Lower lobe of right lung (tissue), 2 donors: ENCODE data around the gene CDC14B. TPM values are rescaled to one million over a fixed set of nuclear protein-coding genes. Genes with fewer than 3 reads are reported as not detected.

Experiments
- ATAC-seq, 2 donors: fragments of 200-7000 bp; cut with Tn5 transposase; one replicate each; pipeline ENCODE4 v1.9.1; 2020 to 2022; ENCODE audit warnings: mild to moderate bottlenecking in 2 of 2, moderate library complexity in 2 of 2
- DNase-seq: peaks from one replicate; pipeline ENCODE4 v3.0.0-alpha.2; 2020
- H3K27ac ChIP-seq: fragments of 200-600 bp; one replicate; pipeline ENCODE4 v1.8.0; 2022
- H3K27me3 ChIP-seq: fragments of 200-600 bp; one replicate; pipeline ENCODE4 v1.8.0; 2022; ENCODE audit warnings: low read depth
- H3K36me3 ChIP-seq: fragments of 200-600 bp; one replicate; pipeline ENCODE4 v1.8.0; 2022; ENCODE audit warnings: mild to moderate bottlenecking
- H3K4me1 ChIP-seq: fragments of 200-600 bp; one replicate; pipeline ENCODE4 v1.8.0; 2022
- H3K4me3 ChIP-seq: fragments of 200-600 bp; one replicate; pipeline ENCODE4 v1.8.0; 2022; ENCODE audit warnings: mild to moderate bottlenecking
- H3K9me3 ChIP-seq: fragments of 200-600 bp; one replicate; pipeline ENCODE4 v1.8.0; 2022
- CTCF ChIP-seq: fragments of 200-600 bp; IDR thresholded peaks from one replicate; pipeline ENCODE4 v1.8.0; 2022; ENCODE audit warnings: antibody characterized with exemption, mild to moderate bottlenecking
- intact Hi-C: fragments of 100-400 bp; cut with DNase I; formaldehyde crosslinking; loops from one replicate; pipeline ENCODE4 v1.11.0; 2022
- total RNA-seq: library from RNA; stranded (reverse); fragmentation: NEBNext Ultra II Directional; extraction: Animal tissue kit (Norgen Biotek cat#: 25700); gene quantifications from one replicate; pipeline ENCODE4 v1.2.1, GENCODE V29; 2021
- donor health status: DM: no; HTN: yes; CAD: no; lungs with severe emphysema.

Gene CDC14B
- total RNA-seq, 1 donor from 2014 or later: 16.0 TPM

GRCh38 chr9:96513622-96514021, 106.0 kb downstream of the CDC14B start:
- Histone ChIP-seq H3K27me3 (no peaks in the 10 kb centered on the region), H3K36me3 (peaks cover 11% of the 10 kb centered on the region), H3K4me3 (no peak overlapping the region), H3K4me1 (peaks cover 19% of the 10 kb centered on the region), H3K9me3 (no peaks in the 10 kb centered on the region), H3K27ac (peak overlapping the region; percentile 38)
- DNase-seq (no peak), ATAC-seq (peak in 1 of 2 donors; percentile 19)
- intact Hi-C loops: no loop called here
- no peak for TF ChIP-seq CTCF

GRCh38 chr9:96512240-96512639, 107.4 kb downstream of the CDC14B start:
- Histone ChIP-seq H3K4me3 (no peak overlapping the region), H3K27ac (no peak overlapping the region), H3K4me1 (peaks cover 19% of the 10 kb centered on the region), H3K27me3 (no peaks in the 10 kb centered on the region), H3K9me3 (no peaks in the 10 kb centered on the region), H3K36me3 (peaks cover 11% of the 10 kb centered on the region)
- intact Hi-C loops: no loop called here
- DNase-seq (no peak), ATAC-seq (no peak)
- TF ChIP-seq CTCF: no peak

GRCh38 chr9:96510258-96510657, 109.4 kb downstream of the CDC14B start:
- H3K27ac ChIP-seq: no peak overlapping the region
- H3K4me1 ChIP-seq: peaks cover 16% of the 10 kb centered on the region
- ATAC-seq (no peak), DNase-seq (no peak)
- intact Hi-C loops: no loop called here
- no peaks in the 10 kb centered on the region for H3K9me3 ChIP-seq
- no peaks in the 10 kb centered on the region for H3K27me3 ChIP-seq
- peaks cover 14% of the 10 kb centered on the region for H3K36me3 ChIP-seq
- no peak overlapping the region for H3K4me3 ChIP-seq
- TF ChIP-seq CTCF: no peak

- TF ChIP-seq CTCF: no peak
- peaks cover 12% of the 10 kb centered on the region for H3K4me1 ChIP-seq
- no peaks in the 10 kb centered on the region for H3K27me3 ChIP-seq
- ATAC-seq: no peak
- no peaks in the 10 kb centered on the region for H3K9me3 ChIP-seq
- intact Hi-C loops: no loop called here
- no peak overlapping the region for H3K27ac ChIP-seq
- peaks cover 14% of the 10 kb centered on the region for H3K36me3 ChIP-seq
- DNase-seq: no peak
- no peak overlapping the region for H3K4me3 ChIP-seq
These were observed 109.8 kb downstream of the CDC14B start for GRCh38 chr9:96509848-96510247.

- TF ChIP-seq CTCF: no peak
- intact Hi-C loops: no loop called here
- Histone ChIP-seq H3K36me3 (peaks cover 16% of the 10 kb centered on the region), H3K27ac (no peak overlapping the region), H3K4me1 (peaks cover 7% of the 10 kb centered on the region), H3K9me3 (no peaks in the 10 kb centered on the region), H3K4me3 (no peak overlapping the region), H3K27me3 (no peaks in the 10 kb centered on the region)
- DNase-seq (no peak), ATAC-seq (no peak)
These were observed 110.6 kb downstream of the CDC14B start for GRCh38 chr9:96509026-96509425.
